ENCODE data around the gene SLBP. TPM values are rescaled to one million over a fixed set of nuclear protein-coding genes. Genes with fewer than 3 reads are reported as not detected.

The SLBP gene
- total RNA-seq, 2 donors from 2014 or later = 52.1 to 60.7 TPM

DNA sequence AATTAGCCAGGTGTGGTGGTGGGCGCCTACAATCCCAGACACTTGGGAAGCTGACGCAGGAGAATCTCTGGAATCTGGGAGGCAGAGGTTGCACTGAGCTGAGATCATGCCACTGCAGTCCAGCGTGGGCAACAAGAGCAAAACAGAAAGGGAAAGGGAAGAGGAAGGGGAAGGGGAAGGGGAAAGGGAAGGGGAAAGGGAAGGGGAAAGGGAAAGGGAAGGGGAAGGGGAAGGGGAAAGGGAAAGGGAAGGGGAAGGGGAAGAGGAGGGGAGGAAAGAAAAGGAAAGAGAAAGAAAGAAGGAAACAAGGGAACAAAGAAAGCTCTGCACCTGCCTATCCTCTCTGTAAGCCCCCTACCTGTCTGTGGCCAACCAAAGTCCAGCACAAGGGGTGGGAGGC lies 63.2 kb downstream of the SLBP start:
- Mint-ChIP-seq H3K36me3 (ENCODE audit: low read depth) (peaks cover 1% of the 10 kb centered on the region), H3K9me3 (no peaks in the 10 kb centered on the region), H3K4me3 (no peak overlapping the region), H3K27me3 (ENCODE audit: insufficient read depth) (no peaks in the 10 kb centered on the region), H3K4me1 (no peaks in the 10 kb centered on the region), H3K27ac (no peak overlapping the region)
- no peaks in the 10 kb centered on the region for H3K36me3 ChIP-seq (ENCODE audit: control insufficient read depth, insufficient read depth, low read length)
- no peaks in the 10 kb centered on the region for H3K27me3 ChIP-seq (ENCODE audit: control insufficient read depth, insufficient read depth, low read length, poor library complexity, severe bottlenecking)
- H3K9me3 ChIP-seq (ENCODE audit: control insufficient read depth, low read length) = no peaks in the 10 kb centered on the region
- no peak overlapping the region for H3K9ac ChIP-seq (ENCODE audit: extremely low read depth, low read length, poor library complexity, severe bottlenecking)
- 60 to 85% methylated on average over 1 to 3 of the region's 3 CpGs for WGBS, 2 experiments (ENCODE audit: insufficient coverage in 1 of 2, insufficient read length in 1 of 2)
- H3K4me1 ChIP-seq (ENCODE audit: control insufficient read depth, insufficient read depth, low read length) = no peaks in the 10 kb centered on the region
- H3K27ac ChIP-seq (ENCODE audit: low read depth, low read length) = no peak overlapping the region
- H3K4me3 ChIP-seq (ENCODE audit: low read length) = no peak overlapping the region
- no peak for DNase-seq
- TF ChIP-seq, protein P1, sequence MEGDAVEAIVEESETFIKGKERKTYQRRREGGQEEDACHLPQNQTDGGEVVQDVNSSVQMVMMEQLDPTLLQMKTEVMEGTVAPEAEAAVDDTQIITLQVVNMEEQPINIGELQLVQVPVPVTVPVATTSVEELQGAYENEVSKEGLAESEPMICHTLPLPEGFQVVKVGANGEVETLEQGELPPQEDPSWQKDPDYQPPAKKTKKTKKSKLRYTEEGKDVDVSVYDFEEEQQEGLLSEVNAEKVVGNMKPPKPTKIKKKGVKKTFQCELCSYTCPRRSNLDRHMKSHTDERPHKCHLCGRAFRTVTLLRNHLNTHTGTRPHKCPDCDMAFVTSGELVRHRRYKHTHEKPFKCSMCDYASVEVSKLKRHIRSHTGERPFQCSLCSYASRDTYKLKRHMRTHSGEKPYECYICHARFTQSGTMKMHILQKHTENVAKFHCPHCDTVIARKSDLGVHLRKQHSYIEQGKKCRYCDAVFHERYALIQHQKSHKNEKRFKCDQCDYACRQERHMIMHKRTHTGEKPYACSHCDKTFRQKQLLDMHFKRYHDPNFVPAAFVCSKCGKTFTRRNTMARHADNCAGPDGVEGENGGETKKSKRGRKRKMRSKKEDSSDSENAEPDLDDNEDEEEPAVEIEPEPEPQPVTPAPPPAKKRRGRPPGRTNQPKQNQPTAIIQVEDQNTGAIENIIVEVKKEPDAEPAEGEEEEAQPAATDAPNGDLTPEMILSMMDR (conservative IDR thresholded peaks at IDR 0.05) = no peak

DNA sequence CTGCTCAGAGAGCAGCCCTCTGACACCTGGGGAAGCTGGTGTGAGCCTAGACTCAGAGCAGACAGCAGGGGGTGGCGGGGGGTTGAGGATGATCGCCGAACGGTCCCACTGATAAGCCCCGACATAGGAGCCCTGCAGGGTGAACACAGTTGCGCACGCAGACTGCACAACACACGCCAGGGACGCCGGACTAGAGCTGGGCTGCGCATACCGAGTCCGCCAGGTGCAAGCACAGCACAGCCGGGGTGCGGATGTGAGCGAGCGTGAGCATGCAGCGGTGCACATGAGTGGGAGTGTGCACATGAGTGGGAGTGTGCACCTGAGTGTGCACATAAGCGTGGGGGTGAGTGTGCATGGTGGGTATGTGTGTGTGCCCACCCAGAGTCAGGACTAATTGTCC lies 64.7 kb downstream of the SLBP start:
- Histone ChIP-seq H3K4me3 (ENCODE audit: low read length) (no peak overlapping the region), H3K4me1 (ENCODE audit: control insufficient read depth, insufficient read depth, low read length) (no peaks in the 10 kb centered on the region), H3K27me3 (ENCODE audit: control insufficient read depth, insufficient read depth, low read length, poor library complexity, severe bottlenecking) (no peaks in the 10 kb centered on the region), H3K9ac (ENCODE audit: extremely low read depth, low read length, poor library complexity, severe bottlenecking) (no peak overlapping the region), H3K9me3 (ENCODE audit: control insufficient read depth, low read length) (no peaks in the 10 kb centered on the region), H3K27ac (ENCODE audit: low read depth, low read length) (no peak overlapping the region), H3K36me3 (ENCODE audit: control insufficient read depth, insufficient read depth, low read length) (no peaks in the 10 kb centered on the region)
- no peak overlapping the region for H3K27ac Mint-ChIP-seq
- H3K9me3 Mint-ChIP-seq = no peaks in the 10 kb centered on the region
- H3K4me1 Mint-ChIP-seq = no peaks in the 10 kb centered on the region
- H3K4me3 Mint-ChIP-seq = no peak overlapping the region
- no peaks in the 10 kb centered on the region for H3K27me3 Mint-ChIP-seq (ENCODE audit: insufficient read depth)
- TF ChIP-seq, protein P1 (conservative IDR thresholded peaks at IDR 0.05) = no peak
- 91 to 95% methylated on average over 17 to 19 of the region's 19 CpGs for WGBS, 2 experiments (ENCODE audit: insufficient coverage in 1 of 2, insufficient read length in 1 of 2)
- no peak for DNase-seq
- peaks cover 1% of the 10 kb centered on the region for H3K36me3 Mint-ChIP-seq (ENCODE audit: low read depth)

DNA sequence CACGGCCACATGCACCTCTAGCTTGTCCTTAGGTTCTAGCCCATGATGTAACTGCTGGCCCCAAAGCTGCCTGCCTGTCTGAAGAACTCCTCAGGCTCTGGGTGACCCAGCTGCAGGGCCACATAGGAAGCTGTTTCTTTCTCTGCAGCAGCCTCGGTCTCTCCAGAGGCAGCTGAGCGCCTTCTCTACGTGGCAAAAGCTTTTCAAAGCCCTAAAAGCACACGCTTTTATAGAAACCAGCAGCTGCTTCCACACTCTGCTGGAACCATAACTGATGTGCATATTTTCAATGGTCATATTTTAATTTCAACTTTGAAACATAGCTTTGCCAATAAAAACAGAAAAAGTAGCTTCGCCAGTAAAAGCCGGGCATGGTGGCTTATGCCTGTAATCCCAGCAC lies 65.4 kb downstream of the SLBP start:
- Mint-ChIP-seq H3K9me3 (no peaks in the 10 kb centered on the region), H3K36me3 (ENCODE audit: low read depth) (peaks cover 1% of the 10 kb centered on the region), H3K4me3 (no peak overlapping the region), H3K27ac (no peak overlapping the region), H3K27me3 (ENCODE audit: insufficient read depth) (no peaks in the 10 kb centered on the region), H3K4me1 (no peaks in the 10 kb centered on the region)
- Histone ChIP-seq H3K4me1 (ENCODE audit: control insufficient read depth, insufficient read depth, low read length) (no peaks in the 10 kb centered on the region), H3K36me3 (ENCODE audit: control insufficient read depth, insufficient read depth, low read length) (no peaks in the 10 kb centered on the region), H3K9ac (ENCODE audit: extremely low read depth, low read length, poor library complexity, severe bottlenecking) (no peak overlapping the region), H3K4me3 (ENCODE audit: low read length) (no peak overlapping the region), H3K27me3 (ENCODE audit: control insufficient read depth, insufficient read depth, low read length, poor library complexity, severe bottlenecking) (no peaks in the 10 kb centered on the region), H3K27ac (ENCODE audit: low read depth, low read length) (no peak overlapping the region), H3K9me3 (ENCODE audit: control insufficient read depth, low read length) (no peaks in the 10 kb centered on the region)
- 88 to 90% methylated on average over 7 of the region's 7 CpGs for WGBS, 2 experiments (ENCODE audit: insufficient coverage in 1 of 2, insufficient read length in 1 of 2)
- TF ChIP-seq, protein P1 (conservative IDR thresholded peaks at IDR 0.05) = no peak
- no peak for DNase-seq
